Hepatocyte (in vitro differentiated cells): ENCODE measurements around the gene RHEX. TPM values are rescaled to one million over a fixed set of nuclear protein-coding genes. Genes with fewer than 3 reads are reported as not detected.

Experiments used
- DNase-seq: peaks from one replicate; pipeline ENCODE4 v3.0.0-alpha.2; 2016; ENCODE audit warnings: low spot score
- H2AFZ ChIP-seq: fragments of 200-600 bp; sonication (generic); 2 replicates; pipeline ENCODE4 v1.6.0; 2016; ENCODE audit warnings: antibody characterized with exemption, mild to moderate bottlenecking
- H3K27ac ChIP-seq: fragments of 200-600 bp; sonication (generic); 2 replicates; pipeline ENCODE4 v1.5.1; 2016; ENCODE audit warnings: mild to moderate bottlenecking
- H3K27me3 ChIP-seq: fragments of 200-600 bp; sonication (generic); 2 replicates; pipeline ENCODE4 v1.6.1; 2016
- H3K36me3 ChIP-seq: fragments of 200-600 bp; sonication (generic); replicated peaks from 2 replicates; pipeline ENCODE4 v1.5.1; 2016; ENCODE audit warnings: low read depth; ENCODE audit not compliant: insufficient read depth
- H3K4me1 ChIP-seq: fragments of 200-600 bp; sonication (generic); 2 replicates; pipeline ENCODE4 v1.5.1; 2016; ENCODE audit warnings: mild to moderate bottlenecking, moderate library complexity; ENCODE audit not compliant: insufficient read depth
- H3K4me2 ChIP-seq: fragments of 200-600 bp; sonication (generic); 2 replicates; pipeline ENCODE4 v1.6.0; 2016
- H3K4me3 ChIP-seq: fragments of 200-600 bp; sonication (generic); 2 replicates; pipeline ENCODE4 v1.5.1; 2016; ENCODE audit warnings: mild to moderate bottlenecking
- H3K79me2 ChIP-seq: fragments of 200-600 bp; sonication (generic); 2 replicates; pipeline ENCODE4 v1.6.0; 2017; ENCODE audit warnings: mild to moderate bottlenecking
- H3K9me2 ChIP-seq: fragments of 200-600 bp; sonication (generic); replicated peaks from 2 replicates; pipeline ENCODE4 v1.6.0; 2017; ENCODE audit warnings: mild to moderate bottlenecking; ENCODE audit not compliant: insufficient read depth
- H3K9me3 ChIP-seq: fragments of 200-600 bp; sonication (generic); 2 replicates; pipeline ENCODE4 v1.5.1; 2016; ENCODE audit warnings: low read depth, mild to moderate bottlenecking
- H4K20me1 ChIP-seq: fragments of 200-600 bp; sonication (generic); 2 replicates; pipeline ENCODE4 v1.6.0; 2016; ENCODE audit warnings: mild to moderate bottlenecking; ENCODE audit not compliant: insufficient read depth, poor library complexity, severe bottlenecking
- CTCF ChIP-seq: fragments of 200-600 bp; sonication (generic); IDR thresholded peaks from 2 replicates; pipeline ENCODE4 v1.5.1; 2016; ENCODE audit warnings: antibody characterized with exemption, mild to moderate bottlenecking; ENCODE audit not compliant: poor library complexity
- EZH2 ChIP-seq: fragments of 200-600 bp; sonication (generic); IDR thresholded peaks from 2 replicates; pipeline ENCODE4 v1.6.1; 2016; ENCODE audit warnings: antibody characterized with exemption, mild to moderate bottlenecking, borderline replicate concordance
- EZH2phosphoT487 ChIP-seq: fragments of 200-600 bp; sonication (generic); IDR thresholded peaks from one replicate; pipeline ENCODE4 v1.6.1; 2018; ENCODE audit warnings: antibody characterized with exemption, mild to moderate bottlenecking, low read depth, moderate library complexity; ENCODE audit not compliant: unreplicated experiment, severe bottlenecking
- WGBS: methylation state at CpG from one replicate; pipeline ENCODE4 v1.1.6; 2016; ENCODE audit warnings: low lambda C conversion rate; ENCODE audit errors: missing lambda C conversion rate; 5-methylcytosine and 5-hydroxymethylcytosine counted together
- polyA plus RNA-seq: library from polyadenylated mRNA; unstranded; fragments of >200 nt; fragmentation: Nextera tagmentation; extraction: Ambion mirVana; gene quantifications from 2 replicates; pipeline ENCODE4 v1.2.1, GENCODE V29; 2016
- total RNA-seq: library from RNA; depleted of rRNA; stranded (reverse); fragments of >200 nt; gene quantifications from 2 replicates; pipeline ENCODE4 v1.2.3, GENCODE V29; 2014

The RHEX gene
- total and polyA plus RNA-seq, 2 experiments from 2014 or later, result 0.51 TPM; not detected in 1

GRCh38 chr1:206107168-206107544 lies 54.2 kb downstream of the RHEX start:
- no peak overlapping the region for H3K4me2 ChIP-seq
- no peaks in the 10 kb centered on the region for H4K20me1 ChIP-seq
- H3K4me1 ChIP-seq, result no peaks in the 10 kb centered on the region
- no peaks in the 10 kb centered on the region for H3K9me2 ChIP-seq
- 68% methylated on average over 7 of the region's 7 CpGs for WGBS
- no peaks in the 10 kb centered on the region for H3K36me3 ChIP-seq
- no peak for DNase-seq
- H3K9me3 ChIP-seq, result no peaks in the 10 kb centered on the region
- H2AFZ ChIP-seq, result no peak overlapping the region
- no peak overlapping the region for H3K27ac ChIP-seq
- peaks cover 4% of the 10 kb centered on the region for H3K27me3 ChIP-seq
- TF ChIP-seq CTCF (no peak), EZH2phosphoT487 (no peak), EZH2 (no peak)
- H3K4me3 ChIP-seq, result no peak overlapping the region
- H3K79me2 ChIP-seq, result no peaks in the 10 kb centered on the region

- no peaks in the 10 kb centered on the region for H3K36me3 ChIP-seq
- no peak overlapping the region for H3K4me3 ChIP-seq
- no peak overlapping the region for H3K4me2 ChIP-seq
- H4K20me1 ChIP-seq, result no peaks in the 10 kb centered on the region
- H3K27me3 ChIP-seq, result peaks cover 4% of the 10 kb centered on the region
- no peaks in the 10 kb centered on the region for H3K9me2 ChIP-seq
- H3K27ac ChIP-seq, result no peak overlapping the region
- no peak for DNase-seq
- TF ChIP-seq EZH2phosphoT487 (no peak), CTCF (no peak), EZH2 (no peak)
- no peak overlapping the region for H2AFZ ChIP-seq
- no peaks in the 10 kb centered on the region for H3K4me1 ChIP-seq
- no peaks in the 10 kb centered on the region for H3K9me3 ChIP-seq
- H3K79me2 ChIP-seq, result no peaks in the 10 kb centered on the region
- 88% methylated on average over 2 of the region's 2 CpGs for WGBS
Observed at GRCh38 chr1:206108635-206109034, 55.7 kb downstream of the RHEX start.

- TF ChIP-seq EZH2 (no peak), CTCF (no peak), EZH2phosphoT487 (no peak)
- DNase-seq, result no peak
- Histone ChIP-seq H3K27ac (no peak overlapping the region), H4K20me1 (no peaks in the 10 kb centered on the region), H3K4me1 (no peaks in the 10 kb centered on the region), H3K4me2 (no peak overlapping the region), H3K9me3 (no peaks in the 10 kb centered on the region), H3K36me3 (no peaks in the 10 kb centered on the region), H3K27me3 (peaks cover 4% of the 10 kb centered on the region), H3K79me2 (no peaks in the 10 kb centered on the region), H3K9me2 (no peaks in the 10 kb centered on the region), H3K4me3 (no peak overlapping the region), H2AFZ (no peak overlapping the region)
- 96% methylated on average over 4 of the region's 4 CpGs for WGBS
Observed at GRCh38 chr1:206109718-206110117, 56.7 kb downstream of the RHEX start.

- Histone ChIP-seq H3K9me3 (no peaks in the 10 kb centered on the region), H3K9me2 (no peaks in the 10 kb centered on the region), H3K27ac (no peak overlapping the region), H2AFZ (no peak overlapping the region), H4K20me1 (no peaks in the 10 kb centered on the region), H3K79me2 (no peaks in the 10 kb centered on the region), H3K4me3 (no peak overlapping the region), H3K36me3 (no peaks in the 10 kb centered on the region), H3K4me1 (no peaks in the 10 kb centered on the region), H3K27me3 (peaks cover 4% of the 10 kb centered on the region), H3K4me2 (no peak overlapping the region)
- TF ChIP-seq EZH2phosphoT487 (no peak), CTCF (no peak), EZH2 (no peak)
- no peak for DNase-seq
- WGBS, result 93% methylated on average over 15 of the region's 15 CpGs
Observed at GRCh38 chr1:206110161-206110560, 57.2 kb downstream of the RHEX start.
